HEK293 (cell line): ENCODE results near the gene ACSL5.

Experiments used
- CTCF ChIA-PET: fragments of 350-600 bp; formaldehyde crosslinking; extraction: SDS; loops from one replicate; lab custom pipeline; 2021; ENCODE audit warnings: antibody characterized with exemption; lab: Yijun Ruan, JAX
- POLR2A ChIA-PET: fragments of 300-600 bp; formaldehyde crosslinking; extraction: SDS; loops from one replicate; lab custom pipeline; 2020; ENCODE audit warnings: antibody characterized with exemption, inconsistent platforms; lab: Yijun Ruan, JAX
- H3K27ac ChIP-seq: fragments of 200-500 bp; sonication (Bioruptor generic); 2 replicates; pipeline ENCODE4 v1.5.1; 2014; ENCODE audit warnings: low read depth, low read length, control low read depth, inconsistent platforms; ENCODE audit errors: extremely low read depth
- H3K36me3 ChIP-seq, 2 experiments: fragments of 200-500 bp in 1 of 2; sonication (Bioruptor generic) in 1 of 2; 1 replicate in 1 of 2; 2 replicates in 1 of 2; pipeline ENCODE4 v1.5.1; 2014 to 2017; ENCODE audit warnings: inconsistent platforms in 2 of 2, low read length in 2 of 2; ENCODE audit not compliant: control insufficient read depth in 2 of 2, insufficient read depth in 1 of 2
- H3K4me1 ChIP-seq: fragments of 200-500 bp; sonication (Bioruptor generic); 2 replicates; pipeline ENCODE4 v1.5.1; 2014; ENCODE audit warnings: mild to moderate bottlenecking, low read length, inconsistent platforms; ENCODE audit not compliant: control insufficient read depth, insufficient read depth
- H3K4me3 ChIP-seq: 2 replicates; pipeline ENCODE4 v1.5.1; 2011; ENCODE audit warnings: low read depth, mild to moderate bottlenecking, control low read depth, low read length, moderate library complexity
- H3K9me3 ChIP-seq: fragments of 200-500 bp; sonication (Bioruptor generic); 2 replicates; pipeline ENCODE4 v1.5.1; 2014; ENCODE audit warnings: low read depth, low read length, inconsistent platforms; ENCODE audit not compliant: control insufficient read depth, insufficient read depth
- GLIS1 ChIP-seq: fragments of 450-650 bp; formaldehyde crosslinking; IDR thresholded peaks from 2 replicates; pipeline ENCODE4 v1.5.1; 2016; ENCODE audit warnings: missing biosample characterization, missing genetic modification characterization
- MYNN ChIP-seq: fragments of 450-650 bp; formaldehyde crosslinking; IDR thresholded peaks from 2 replicates; pipeline ENCODE4 v1.5.1; 2016; ENCODE audit warnings: missing biosample characterization, missing genetic modification characterization, borderline replicate concordance
- PATZ1 ChIP-seq: fragments of 450-650 bp; formaldehyde crosslinking; IDR thresholded peaks from 2 replicates; pipeline ENCODE4 v1.5.1; 2016; ENCODE audit warnings: missing biosample characterization, missing genetic modification characterization
- ZBTB26 ChIP-seq: fragments of 450-650 bp; formaldehyde crosslinking; optimal IDR thresholded peaks from 2 replicates; pipeline ENCODE3; 2016; ENCODE audit warnings: missing biosample characterization, mild to moderate bottlenecking, missing genetic modification characterization
- ZFP69B ChIP-seq: fragments of 450-650 bp; formaldehyde crosslinking; IDR thresholded peaks from 2 replicates; pipeline ENCODE4 v1.5.1; 2016; ENCODE audit warnings: missing biosample characterization, missing genetic modification characterization
- ZNF114 ChIP-seq: fragments of 450-650 bp; formaldehyde crosslinking; IDR thresholded peaks from 2 replicates; pipeline ENCODE4 v1.5.0; 2017; ENCODE audit warnings: missing biosample characterization, missing genetic modification characterization
- ZNF121 ChIP-seq: fragments of 450-650 bp; formaldehyde crosslinking; IDR thresholded peaks from 2 replicates; pipeline ENCODE4 v1.5.1; 2016; ENCODE audit warnings: missing biosample characterization, missing genetic modification characterization
- ZNF24 ChIP-seq: fragments of 450-650 bp; formaldehyde crosslinking; IDR thresholded peaks from 2 replicates; pipeline ENCODE4 v1.5.1; 2016; ENCODE audit warnings: missing biosample characterization, missing genetic modification characterization
- ZNF248 ChIP-seq: fragments of 450-650 bp; formaldehyde crosslinking; IDR thresholded peaks from 2 replicates; pipeline ENCODE4 v1.5.1; 2017; ENCODE audit warnings: missing biosample characterization, missing genetic modification characterization
- ZNF394 ChIP-seq: fragments of 450-650 bp; formaldehyde crosslinking; IDR thresholded peaks from 2 replicates; pipeline ENCODE4 v1.5.1; 2016; ENCODE audit warnings: missing biosample characterization, missing genetic modification characterization, mild to moderate bottlenecking, moderate library complexity, borderline replicate concordance
- ZNF433 ChIP-seq: fragments of 450-650 bp; formaldehyde crosslinking; IDR thresholded peaks from 2 replicates; pipeline ENCODE4 v1.5.1; 2016; ENCODE audit warnings: missing biosample characterization, missing genetic modification characterization, low read depth
- ZNF48 ChIP-seq: fragments of 450-650 bp; formaldehyde crosslinking; IDR thresholded peaks from 2 replicates; pipeline ENCODE4 v1.5.1; 2016; ENCODE audit warnings: missing biosample characterization, missing genetic modification characterization
- ZNF561 ChIP-seq: fragments of 450-650 bp; IDR thresholded peaks from 2 replicates; pipeline ENCODE4 v1.5.1; 2018; ENCODE audit warnings: missing biosample characterization, missing genetic modification characterization, borderline replicate concordance
- ZNF645 ChIP-seq: fragments of 450-650 bp; formaldehyde crosslinking; IDR thresholded peaks from 2 replicates; pipeline ENCODE4; 2016; ENCODE audit warnings: missing biosample characterization, missing genetic modification characterization
- ZNF670 ChIP-seq: fragments of 450-650 bp; formaldehyde crosslinking; IDR thresholded peaks from 2 replicates; pipeline ENCODE4 v1.5.1; 2016; ENCODE audit warnings: missing biosample characterization, missing genetic modification characterization, low read depth
- ZNF776 ChIP-seq: fragments of 450-650 bp; formaldehyde crosslinking; IDR thresholded peaks from 2 replicates; pipeline ENCODE4 v1.5.0; 2017; ENCODE audit warnings: missing biosample characterization, missing genetic modification characterization, borderline replicate concordance
- ZSCAN18 ChIP-seq: fragments of 450-650 bp; formaldehyde crosslinking; IDR thresholded peaks from 2 replicates; pipeline ENCODE4 v1.5.1; 2016; ENCODE audit warnings: missing biosample characterization, missing genetic modification characterization

The ACSL5 gene

GRCh38 chr10:112332509-112333228, 41.2 kb upstream of the ACSL5 start:
- ChIA-PET CTCF (interaction anchor here (0.6 to 1.1 kb wide), 3 partner anchors 122 to 192 kb away, joined by 3 read pairs; no protein-coding TSS in a partner anchor), POLR2A (no interaction called here)
- Histone ChIP-seq H3K27ac (no peak overlapping the region), H3K9me3 (no peaks in the 10 kb centered on the region), H3K4me3 (no peak overlapping the region), H3K4me1 (no peaks in the 10 kb centered on the region), H3K36me3 (no peaks in the 10 kb centered on the region)
- TF ChIP-seq ZNF670 (no peak), GLIS1 (tag by site-specific recombination) (peak; percentile 85)

- ChIA-PET POLR2A (no interaction called here), CTCF (interaction anchor here (0.7 to 1.1 kb wide), 2 partner anchors 139 to 192 kb away, joined by 3 read pairs; no protein-coding TSS in a partner anchor)
- Histone ChIP-seq H3K9me3 (no peaks in the 10 kb centered on the region), H3K4me3 (no peak overlapping the region), H3K4me1 (no peaks in the 10 kb centered on the region), H3K27ac (no peak overlapping the region), H3K36me3 (no peaks in the 10 kb centered on the region)
- no peak for TF ChIP-seq ZBTB26
- TF ChIP-seq ZNF433 (tag by site-specific recombination) = no peak
- no peak for TF ChIP-seq ZNF114 (tag by site-specific recombination)
- no peak for TF ChIP-seq ZNF776 (tag by site-specific recombination)
- no peak for TF ChIP-seq ZNF394 (tag by site-specific recombination)
- TF ChIP-seq ZNF645 = no peak
- TF ChIP-seq ZSCAN18 (tag by site-specific recombination) = no peak
- TF ChIP-seq ZNF121 (tag by site-specific recombination) = no peak
- no peak for TF ChIP-seq MYNN (tag by site-specific recombination)
- no peak for TF ChIP-seq PATZ1 (tag by site-specific recombination)
- TF ChIP-seq ZNF561 (tag by site-specific recombination) = no peak
- TF ChIP-seq ZNF248 (tag by site-specific recombination) = no peak
- TF ChIP-seq ZNF670 = no peak
- TF ChIP-seq ZFP69B (tag by site-specific recombination) = no peak
- no peak for TF ChIP-seq ZNF48 (tag by site-specific recombination)
- no peak for TF ChIP-seq ZNF24
These were observed 40.5 kb upstream of the ACSL5 start for GRCh38 chr10:112333452-112333851.
